Activated T-cell treated with anti-CD3 and anti-CD28 coated beads, Interleukin-2, amount 50 U/mL, for 48 hours (primary cell): ENCODE data around the gene NELFCD.
"Not testable (repeated sequence)": the region's sequence is repeated elsewhere in the genome, so short reads cannot be mapped to it uniquely, and the experiment has no call there.

Source experiments
- DNase-seq, 2 experiments: peaks; one replicate each; pipeline ENCODE4 v3.0.0-alpha.2; 2020

The NELFCD gene

GRCh38 chr20:59026904-59027740 lies 46.1 kb downstream of the NELFCD start:
- DNase-seq = no peak

GRCh38 chr20:59027741-59028320 lies 46.8 kb downstream of the NELFCD start:
- no peak for DNase-seq

- DNase-seq = no peak
Observed at GRCh38 chr20:59028812-59029211, 47.8 kb downstream of the NELFCD start.

DNA sequence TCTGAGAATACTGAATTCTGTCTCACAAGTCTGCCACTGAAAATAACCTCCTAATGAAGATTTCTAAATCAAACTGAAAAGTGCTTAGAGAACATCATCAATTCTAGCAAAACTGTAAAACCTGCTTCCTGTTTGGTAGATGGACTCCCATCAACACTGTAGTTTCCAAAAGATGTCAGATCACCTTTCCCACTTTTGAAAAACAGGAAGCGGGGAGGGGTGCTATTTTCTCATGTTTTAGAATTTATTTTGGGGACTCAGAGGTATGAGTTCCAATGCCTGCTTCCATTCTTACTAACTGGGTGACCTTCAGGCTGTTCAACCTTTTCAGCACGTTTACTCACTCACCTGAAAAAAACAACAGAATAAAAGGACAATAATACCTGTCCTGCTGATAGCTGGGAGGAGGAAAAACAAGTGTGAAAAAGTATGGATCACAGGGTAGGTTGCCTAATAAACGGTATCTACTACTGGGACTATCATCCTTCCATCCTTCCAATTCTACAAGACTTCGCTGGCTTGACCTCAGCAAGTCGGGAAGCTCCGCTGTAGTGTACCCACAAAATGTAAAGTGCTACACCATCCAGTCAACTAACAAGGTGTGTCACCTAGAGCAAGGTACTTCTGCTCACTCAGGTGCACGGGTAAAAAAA lies 50.0 kb downstream of the NELFCD start:
- DNase-seq = no peak

DNA sequence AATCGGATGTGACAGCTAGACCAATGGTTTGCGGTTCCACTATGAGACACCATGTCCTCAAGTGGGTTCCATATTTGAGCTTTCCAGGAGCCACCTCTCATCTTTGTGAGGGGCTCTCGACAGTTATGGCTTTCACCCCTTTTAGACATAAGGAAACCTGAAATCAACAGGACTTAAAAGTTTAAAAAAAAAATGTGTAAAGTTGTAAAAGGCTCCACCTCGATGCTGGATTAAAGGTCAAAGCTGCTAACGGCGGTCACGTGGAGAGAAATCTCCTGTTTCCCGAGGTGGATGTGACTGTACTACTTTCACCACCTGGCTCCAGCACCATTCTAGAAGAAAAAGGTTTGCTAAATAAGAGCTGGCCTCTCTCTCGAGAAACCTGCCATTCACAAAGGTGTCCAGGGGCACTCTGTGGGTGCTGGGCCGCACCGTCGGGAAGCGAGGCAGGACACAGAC lies 50.5 kb downstream of the NELFCD start:
- peak in 1 of 2 experiments; percentile 40 for DNase-seq

DNA sequence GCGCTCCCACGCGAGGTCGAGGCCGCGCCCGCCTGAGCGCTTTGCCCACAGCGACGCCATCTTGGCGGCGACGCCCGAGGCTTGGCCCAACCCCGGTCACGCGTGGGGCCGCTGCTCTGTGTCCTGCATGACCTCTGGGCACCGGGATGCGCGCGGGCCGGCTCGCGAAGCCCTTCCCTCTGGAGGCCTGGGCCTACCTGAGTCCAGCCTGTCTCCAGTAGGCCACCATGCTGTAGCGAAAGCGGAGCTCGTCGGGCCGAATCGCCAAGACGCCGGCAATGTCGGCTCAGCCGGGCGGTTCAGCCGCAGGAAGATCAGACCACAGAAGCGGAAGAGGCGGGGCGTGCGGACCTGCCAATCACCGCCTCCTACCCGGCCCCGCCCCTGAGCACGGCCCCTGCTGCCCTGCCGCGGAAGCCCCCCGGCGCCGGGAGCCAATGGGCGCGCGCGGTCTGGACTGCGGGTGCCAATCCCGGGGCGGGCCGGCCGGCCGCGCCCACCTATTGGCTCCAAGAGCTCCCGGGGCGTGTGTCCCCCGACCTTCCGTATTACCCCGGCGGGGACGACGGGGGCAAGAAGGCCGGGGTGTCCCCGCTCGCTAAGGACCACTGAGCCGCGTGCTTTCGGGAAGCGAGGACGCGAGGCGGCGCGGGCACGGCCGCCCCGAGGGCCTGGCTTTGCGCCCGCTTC lies 51.1 kb downstream of the NELFCD start, which contains the start of gene ATP5F1E:
Gene ATP5F1E, minus strand, starts transcription at position 313 of the 690 bp plus-strand sequence. Its CDS starts 84 bp downstream, at position 229.
- DNase-seq = peak; percentile 94 to 98

GRCh38 chr20:59032713-59033059 lies 51.6 kb downstream of the NELFCD start:
- no peak for DNase-seq

- no peak for DNase-seq
Observed at GRCh38 chr20:59033093-59033492, 52.0 kb downstream of the NELFCD start.

DNA sequence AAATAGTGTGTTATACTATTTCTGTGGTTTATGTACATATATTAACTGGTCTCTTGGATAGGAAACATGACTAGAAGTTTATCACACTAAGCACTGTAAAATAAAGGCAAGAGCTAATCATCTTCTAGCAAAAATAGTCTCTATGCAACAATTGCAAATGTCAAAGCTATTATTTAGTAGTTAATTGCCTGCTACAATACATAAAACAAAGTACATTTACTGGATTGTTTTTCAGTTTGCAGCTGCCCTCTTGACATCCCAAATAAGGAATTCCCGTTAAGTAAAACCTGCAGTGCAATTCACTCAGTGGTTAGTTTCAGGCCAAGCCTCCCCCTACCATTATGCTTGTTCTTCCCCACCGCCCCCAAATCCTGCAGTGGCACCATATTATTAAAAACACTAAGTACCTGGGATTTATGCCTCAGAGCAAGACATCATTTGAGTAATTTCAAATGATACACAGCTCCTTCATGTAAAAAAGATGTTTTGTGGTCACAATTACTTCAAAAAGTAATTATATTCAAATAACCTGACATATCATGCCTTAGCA lies 52.6 kb downstream of the NELFCD start:
- no peak for DNase-seq

DNA sequence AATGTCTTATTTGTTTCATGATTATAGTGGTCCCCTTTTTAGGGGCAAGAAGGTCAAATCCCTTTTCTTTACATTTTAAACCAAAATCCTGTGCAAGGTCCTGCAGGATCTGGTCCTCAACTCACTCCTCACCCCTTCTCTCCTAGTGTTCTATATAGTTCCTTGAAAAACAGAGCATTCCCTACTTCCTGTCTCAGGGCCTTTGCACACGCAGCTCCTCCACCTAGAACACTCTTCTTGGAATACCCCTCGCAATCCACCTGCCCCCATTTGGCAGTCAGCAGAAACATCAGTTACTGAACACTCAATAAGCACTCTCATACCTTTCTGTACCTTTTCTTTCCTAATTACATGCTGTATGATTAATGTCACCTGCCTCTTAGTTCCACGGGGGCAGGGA lies 54.3 kb downstream of the NELFCD start:
- DNase-seq = no peak

- DNase-seq = no peak
Observed at GRCh38 chr20:59037386-59037785, 56.3 kb downstream of the NELFCD start.

DNA sequence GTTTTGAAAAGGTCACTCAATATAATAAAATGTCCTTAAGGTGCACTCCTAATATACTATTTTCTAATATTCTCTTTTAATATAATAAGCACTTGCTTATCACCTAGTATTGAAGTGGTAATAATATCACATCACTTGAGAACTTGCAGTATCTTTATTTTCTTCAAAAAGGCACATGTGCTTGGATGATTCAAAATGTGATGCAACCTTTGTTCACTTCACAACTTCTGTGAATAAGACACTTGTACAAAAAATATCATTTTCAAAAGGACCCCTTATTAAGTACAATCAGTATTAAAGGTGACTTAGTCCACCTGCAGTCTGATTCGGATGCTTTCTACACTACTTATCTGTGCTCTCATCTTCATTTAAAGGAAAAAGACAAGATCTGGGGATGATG lies 58.2 kb downstream of the NELFCD start:
- no peak for DNase-seq

- DNase-seq = no peak
Observed at GRCh38 chr20:59040667-59041066, 59.6 kb downstream of the NELFCD start.

DNA sequence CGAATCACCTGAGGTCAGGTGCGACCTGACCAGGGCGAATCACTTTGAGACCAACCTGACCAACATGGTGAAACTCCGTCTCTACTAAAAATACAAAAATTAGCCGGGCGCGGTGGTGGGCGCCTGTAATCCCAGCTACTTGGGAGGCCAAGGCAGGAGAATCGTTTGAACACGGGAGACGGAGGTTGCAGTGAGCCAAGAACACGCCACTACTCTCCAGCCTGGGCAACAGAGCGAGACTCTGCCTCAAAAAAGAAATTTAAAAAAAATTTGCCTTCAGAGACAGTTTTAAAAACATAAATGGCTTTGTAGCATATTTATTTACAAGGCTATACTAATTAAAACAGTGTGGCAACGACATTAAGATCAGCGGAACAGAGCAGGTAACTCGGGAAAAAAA lies 60.4 kb downstream of the NELFCD start:
- not testable (repeated sequence) for DNase-seq

GRCh38 chr20:59042151-59042795 lies 61.2 kb downstream of the NELFCD start, which contains the start of gene PRELID3B:
Gene PRELID3B, minus strand, starts transcription at chr20:59042786. Its CDS starts 56 bp downstream, at chr20:59042730.
- DNase-seq = no peak

GRCh38 chr20:59042796-59043631 lies 62.0 kb downstream of the NELFCD start:
- peak; percentile 96 to 97 for DNase-seq

DNA sequence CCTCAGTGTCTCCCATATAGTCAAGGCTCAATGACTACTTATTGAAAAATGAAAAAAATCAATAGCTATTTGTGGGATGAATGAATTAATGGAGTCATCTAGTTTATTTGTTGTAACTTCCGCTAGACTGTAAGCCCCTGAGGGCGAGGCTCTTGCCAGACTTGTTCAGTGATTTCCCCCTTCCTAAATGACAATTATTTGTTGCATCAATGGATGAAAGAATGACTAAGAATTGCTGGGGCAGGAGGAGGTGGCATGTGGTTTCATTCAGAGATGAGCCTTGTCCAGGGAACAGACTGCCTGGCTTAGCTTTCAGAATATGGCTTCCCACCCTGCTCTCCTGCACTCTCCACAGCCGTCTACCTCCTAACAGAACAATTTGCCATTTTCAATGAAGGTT lies 62.6 kb downstream of the NELFCD start:
- DNase-seq = peak in 1 of 2 experiments; percentile 31

- no peak for DNase-seq
Observed at GRCh38 chr20:59044295-59044694, 63.2 kb downstream of the NELFCD start.
